Mesendoderm (in vitro differentiated cells): ENCODE measurements around the gene IQGAP2.

ENCODE experiments used
- DNase-seq: peaks from one replicate; pipeline ENCODE4 v3.0.0; 2013
- H2AK5ac ChIP-seq: 2 replicates; pipeline ENCODE4 v1.6.1; 2013; ENCODE audit warnings: low read length, inconsistent platforms
- H2BK120ac ChIP-seq: 2 replicates; pipeline ENCODE4 v1.6.1; 2013; ENCODE audit warnings: low read depth, mild to moderate bottlenecking, low read length, moderate library complexity, mixed read lengths
- H2BK15ac ChIP-seq: replicated peaks from 2 replicates; pipeline ENCODE4 v1.6.1; 2013; ENCODE audit warnings: low read depth, mild to moderate bottlenecking, moderate library complexity
- H2BK5ac ChIP-seq: 2 replicates; pipeline ENCODE4 v1.6.1; 2013; ENCODE audit warnings: low read length, inconsistent platforms
- H3K18ac ChIP-seq: 2 replicates; pipeline ENCODE4 v1.6.1; 2013; ENCODE audit warnings: mild to moderate bottlenecking, low read length, mixed read lengths
- H3K23ac ChIP-seq: one replicate; pipeline ENCODE4 v1.6.1; 2013; ENCODE audit warnings: low read length
- H3K27ac ChIP-seq: 2 replicates; pipeline ENCODE4 v1.5.1; 2013; ENCODE audit warnings: low read depth, mild to moderate bottlenecking, inconsistent platforms, low read length, moderate library complexity
- H3K27me3 ChIP-seq: 2 replicates; pipeline ENCODE4 v1.6.1; 2013; ENCODE audit warnings: low read length, control low read depth, mild to moderate bottlenecking, inconsistent platforms; ENCODE audit not compliant: insufficient read depth, poor library complexity
- H3K36me3 ChIP-seq: 2 replicates; pipeline ENCODE4 v1.6.1; 2013; ENCODE audit warnings: low read length, inconsistent platforms; ENCODE audit not compliant: control insufficient read depth, insufficient read depth
- H3K4ac ChIP-seq: one replicate; pipeline ENCODE4 v1.6.1; 2013; ENCODE audit warnings: low read depth, mild to moderate bottlenecking, low read length, moderate library complexity
- H3K4me1 ChIP-seq: 2 replicates; pipeline ENCODE4 v1.6.1; 2013; ENCODE audit warnings: low read depth, low read length, inconsistent platforms; ENCODE audit not compliant: control insufficient read depth
- H3K4me2 ChIP-seq: 2 replicates; pipeline ENCODE4 v1.6.1; 2013; ENCODE audit warnings: low read length
- H3K4me3 ChIP-seq: 2 replicates; pipeline ENCODE4 v1.5.1; 2013; ENCODE audit warnings: mild to moderate bottlenecking, low read length
- H3K56ac ChIP-seq: one replicate; pipeline ENCODE4 v1.6.1; 2013; ENCODE audit warnings: low read length
- H3K79me1 ChIP-seq: 2 replicates; pipeline ENCODE4 v1.6.1; 2013; ENCODE audit warnings: low read length, inconsistent platforms
- H3K79me2 ChIP-seq: 2 replicates; pipeline ENCODE4 v1.6.1; 2013; ENCODE audit warnings: mild to moderate bottlenecking, low read length; ENCODE audit not compliant: control insufficient read depth, insufficient read depth
- H3K9ac ChIP-seq: 2 replicates; pipeline ENCODE4 v1.6.1; 2013; ENCODE audit warnings: low read length, inconsistent platforms
- H4K5ac ChIP-seq: one replicate; pipeline ENCODE4 v1.6.1; 2013; ENCODE audit warnings: low read length
- H4K8ac ChIP-seq: one replicate; pipeline ENCODE4 v1.6.1; 2013; ENCODE audit warnings: low read depth, mild to moderate bottlenecking, control low read depth, low read length, moderate library complexity
- whole genome bisulfite sequencing: extraction: QIAGEN DNeasy Blood & Tissue Kit; methylation state at CpG from one replicate; pipeline ENCODE4 v1.1.7; 2013; ENCODE audit warnings: low lambda C conversion rate, missing lambda C conversion rate; ENCODE audit not compliant: insufficient coverage; ENCODE audit errors: extremely low coverage; 5-methylcytosine and 5-hydroxymethylcytosine counted together

Gene IQGAP2

DNA sequence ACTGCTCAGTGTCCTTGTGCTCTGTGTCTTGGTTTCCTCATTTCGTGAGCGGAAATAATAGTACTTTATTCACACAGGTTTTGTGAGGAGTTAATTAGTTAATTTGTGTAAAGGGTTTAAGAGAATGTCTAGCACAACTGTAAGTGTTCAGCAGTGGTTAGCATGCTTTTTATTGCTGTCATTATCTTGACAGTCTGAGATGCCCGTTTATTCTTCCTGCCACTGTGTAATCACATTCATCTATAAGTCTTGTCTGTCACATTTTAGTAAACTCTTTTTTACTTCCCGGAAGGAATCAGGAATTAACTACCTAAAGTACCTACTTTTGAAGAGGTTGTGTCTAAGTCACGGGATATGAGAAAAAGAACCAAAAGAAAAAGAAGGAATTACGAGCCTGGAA lies 38.0 kb downstream of the IQGAP2 start:
- Histone ChIP-seq H4K8ac (no peak overlapping the region), H2BK5ac (no peak overlapping the region), H4K5ac (no peak overlapping the region), H3K79me1 (no peaks in the 10 kb centered on the region), H3K4me2 (no peak overlapping the region), H3K4ac (no peak overlapping the region), H2BK15ac (no peak overlapping the region), H2BK120ac (no peak overlapping the region), H3K36me3 (no peaks in the 10 kb centered on the region), H3K56ac (no peak overlapping the region), H2AK5ac (no peak overlapping the region), H3K4me1 (no peaks in the 10 kb centered on the region), H3K79me2 (no peaks in the 10 kb centered on the region), H3K18ac (no peak overlapping the region), H3K9ac (no peak overlapping the region), H3K27ac (no peak overlapping the region), H3K23ac (no peak overlapping the region), H3K27me3 (no peaks in the 10 kb centered on the region), H3K4me3 (no peak overlapping the region)
- WGBS = no CpG with 5 or more reads among the region's 6 CpGs
- no peak for DNase-seq

DNA sequence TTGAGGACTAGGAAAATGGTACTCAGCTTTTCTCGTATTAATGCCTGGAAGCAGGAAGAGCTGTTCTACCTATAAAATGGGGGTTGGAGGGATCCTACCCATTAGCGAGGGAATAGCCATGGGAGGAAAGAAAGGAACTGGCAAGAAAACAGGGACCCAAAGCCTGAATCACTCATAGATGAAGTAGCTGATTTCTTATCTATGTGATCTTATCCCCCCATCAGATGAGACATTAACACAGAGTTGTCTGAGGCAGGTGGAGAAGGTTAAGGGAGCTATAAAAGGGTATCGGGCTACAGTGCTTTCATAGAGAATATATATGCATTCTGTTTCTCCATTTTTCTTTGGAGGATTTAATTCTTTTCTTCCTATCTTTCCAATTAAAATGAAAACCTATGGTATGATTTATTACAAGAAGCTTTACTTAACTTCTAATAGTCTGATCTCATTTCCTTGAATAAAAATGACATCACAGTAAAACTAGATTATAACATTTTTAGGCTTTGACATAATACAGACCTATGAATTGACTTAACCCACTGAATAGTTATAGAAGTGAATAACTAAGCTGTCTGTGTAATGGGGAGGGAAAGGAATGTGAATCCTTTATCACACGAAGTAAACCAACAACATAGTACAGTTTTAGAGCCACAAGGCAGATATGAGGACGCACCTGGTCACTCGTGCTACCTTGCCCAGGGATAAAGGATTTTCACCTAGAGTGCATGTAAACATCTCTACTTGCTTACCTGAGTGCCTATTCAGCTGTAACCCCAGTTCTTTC lies 39.0 kb downstream of the IQGAP2 start:
- H3K4me2 ChIP-seq = no peak overlapping the region
- H3K4me3 ChIP-seq = no peak overlapping the region
- H2BK120ac ChIP-seq = no peak overlapping the region
- no peaks in the 10 kb centered on the region for H3K4me1 ChIP-seq
- H3K27ac ChIP-seq = no peak overlapping the region
- no peaks in the 10 kb centered on the region for H3K27me3 ChIP-seq
- no peak for DNase-seq
- no peaks in the 10 kb centered on the region for H3K36me3 ChIP-seq
- H3K56ac ChIP-seq = no peak overlapping the region
- H2BK5ac ChIP-seq = no peak overlapping the region
- WGBS = no CpG with 5 or more reads among the region's 6 CpGs
- H2AK5ac ChIP-seq = no peak overlapping the region
- H3K79me1 ChIP-seq = no peaks in the 10 kb centered on the region
- no peak overlapping the region for H4K8ac ChIP-seq
- H3K79me2 ChIP-seq = no peaks in the 10 kb centered on the region
- no peak overlapping the region for H3K4ac ChIP-seq
- no peak overlapping the region for H3K23ac ChIP-seq
- no peak overlapping the region for H4K5ac ChIP-seq
- H2BK15ac ChIP-seq = no peak overlapping the region
- H3K18ac ChIP-seq = no peak overlapping the region
- H3K9ac ChIP-seq = no peak overlapping the region

DNA sequence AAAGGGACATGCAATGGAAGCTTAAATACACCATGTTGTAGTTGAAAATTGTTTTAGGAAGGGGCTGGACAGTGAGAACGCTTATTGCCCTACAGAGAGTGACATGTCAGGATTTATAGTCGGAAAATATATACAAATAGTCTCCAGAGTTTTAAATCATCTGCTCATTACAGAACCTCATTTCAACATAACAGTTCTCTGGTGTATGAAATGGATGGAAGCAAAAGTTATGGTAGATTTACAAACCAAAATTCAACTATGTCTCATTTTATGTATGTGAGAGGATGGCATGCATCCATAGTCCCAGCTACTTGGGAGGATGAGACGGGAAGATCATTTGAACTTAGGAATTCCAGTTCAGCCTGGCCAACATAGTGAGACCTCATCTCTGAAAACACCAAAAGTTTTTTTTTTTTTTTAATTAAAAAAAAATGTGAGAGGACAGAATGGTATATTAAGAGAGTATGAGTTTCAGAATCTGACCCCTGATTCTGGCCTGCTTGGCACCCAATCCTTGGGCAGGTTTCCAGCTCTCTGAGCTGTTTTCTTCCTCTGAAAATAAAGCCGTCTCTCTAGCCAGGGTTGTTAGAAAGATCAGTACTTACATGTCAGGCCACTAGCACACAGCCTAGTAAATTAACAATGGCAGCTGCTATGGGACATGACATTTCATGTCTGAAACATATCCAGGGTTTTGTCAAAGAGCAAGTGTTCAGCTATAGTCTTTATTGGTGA lies 40.1 kb downstream of the IQGAP2 start:
- Histone ChIP-seq H3K18ac (peak overlapping the region; percentile 51), H3K79me2 (no peaks in the 10 kb centered on the region), H4K8ac (no peak overlapping the region), H3K23ac (no peak overlapping the region), H4K5ac (no peak overlapping the region), H3K4me1 (no peaks in the 10 kb centered on the region), H2BK15ac (no peak overlapping the region), H2BK5ac (no peak overlapping the region), H3K27ac (no peak overlapping the region), H2BK120ac (no peak overlapping the region), H3K79me1 (no peaks in the 10 kb centered on the region), H3K36me3 (no peaks in the 10 kb centered on the region), H3K4ac (no peak overlapping the region), H3K4me3 (no peak overlapping the region), H3K56ac (no peak overlapping the region), H3K27me3 (no peaks in the 10 kb centered on the region), H3K4me2 (no peak overlapping the region), H2AK5ac (no peak overlapping the region), H3K9ac (no peak overlapping the region)
- WGBS = no CpG with 5 or more reads among the region's 4 CpGs
- no peak for DNase-seq

DNA sequence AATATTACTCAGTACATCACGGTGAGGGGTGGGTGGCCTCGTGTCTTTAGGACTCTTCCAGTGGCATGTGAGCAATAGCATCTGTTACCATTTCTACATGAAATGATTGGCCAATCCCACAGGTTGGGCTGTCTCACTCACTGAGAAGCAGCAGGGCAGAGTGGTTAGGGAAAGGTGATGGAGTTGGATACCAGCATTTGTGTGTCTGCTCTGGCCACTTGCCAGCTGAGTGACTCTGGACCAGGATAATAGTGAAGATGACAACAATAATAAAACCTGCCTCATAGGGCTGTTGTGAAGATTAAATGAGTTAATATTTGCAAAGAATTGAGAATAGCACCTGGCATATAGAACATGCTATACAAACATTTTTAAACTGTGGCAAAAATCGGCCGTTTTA lies 42.0 kb downstream of the IQGAP2 start:
- Histone ChIP-seq H2AK5ac (no peak overlapping the region), H2BK15ac (no peak overlapping the region), H2BK5ac (no peak overlapping the region), H3K79me1 (no peaks in the 10 kb centered on the region), H3K4me1 (no peaks in the 10 kb centered on the region), H3K4me3 (no peak overlapping the region), H3K36me3 (no peaks in the 10 kb centered on the region), H3K9ac (no peak overlapping the region), H2BK120ac (no peak overlapping the region), H3K27me3 (no peaks in the 10 kb centered on the region), H4K5ac (no peak overlapping the region), H4K8ac (no peak overlapping the region), H3K18ac (no peak overlapping the region), H3K79me2 (no peaks in the 10 kb centered on the region), H3K4ac (no peak overlapping the region), H3K56ac (no peak overlapping the region), H3K4me2 (no peak overlapping the region), H3K27ac (no peak overlapping the region), H3K23ac (peak overlapping the region; percentile 45)
- no CpG with 5 or more reads among the region's 4 CpGs for WGBS
- DNase-seq = no peak

GRCh38 chr5:76445830-76446229 lies 42.7 kb downstream of the IQGAP2 start:
- Histone ChIP-seq H3K4me2 (no peak overlapping the region), H3K4ac (no peak overlapping the region), H3K56ac (no peak overlapping the region), H3K27me3 (no peaks in the 10 kb centered on the region), H3K4me1 (no peaks in the 10 kb centered on the region), H4K8ac (no peak overlapping the region), H3K4me3 (no peak overlapping the region), H3K79me2 (no peaks in the 10 kb centered on the region), H3K79me1 (no peaks in the 10 kb centered on the region), H3K36me3 (no peaks in the 10 kb centered on the region), H2BK15ac (no peak overlapping the region), H2BK120ac (no peak overlapping the region), H3K27ac (no peak overlapping the region), H2BK5ac (no peak overlapping the region), H2AK5ac (no peak overlapping the region), H4K5ac (no peak overlapping the region), H3K9ac (no peak overlapping the region), H3K23ac (no peak overlapping the region), H3K18ac (no peak overlapping the region)
- WGBS = no CpG with 5 or more reads among the region's 5 CpGs
- DNase-seq = no peak
